Mucosa of descending colon (tissue), 3 donors: ENCODE results near the gene CELA3B. TPM values are rescaled to one million over a fixed set of nuclear protein-coding genes. Genes with fewer than 3 reads are reported as not detected.
"Not testable (repeated sequence)": the region's sequence is repeated elsewhere in the genome, so short reads cannot be mapped to it uniquely, and the experiment has no call there.

ENCODE experiments used
- ATAC-seq: fragments of 200-7000 bp; cut with Tn5 transposase; one replicate; pipeline ENCODE4 v1.9.1; 2020; ENCODE audit warnings: mild to moderate bottlenecking, moderate library complexity
- DNase-seq, 3 donors: peaks; one replicate each; pipeline ENCODE4 v3.0.0-alpha.2; 2020
- H3K36me3 ChIP-seq: fragments of 200-600 bp; one replicate; pipeline ENCODE4 v1.8.0; 2021; ENCODE audit warnings: low read depth, mild to moderate bottlenecking
- H3K4me1 ChIP-seq: fragments of 200-600 bp; one replicate; pipeline ENCODE4 v1.8.0; 2021; ENCODE audit warnings: low read depth, mild to moderate bottlenecking
- H3K4me3 ChIP-seq: fragments of 200-600 bp; one replicate; pipeline ENCODE4 v1.8.0; 2021; ENCODE audit warnings: mild to moderate bottlenecking
- H3K9me3 ChIP-seq: fragments of 200-600 bp; one replicate; pipeline ENCODE4 v1.8.0; 2021; ENCODE audit warnings: mild to moderate bottlenecking
- intact Hi-C, 2 donors: fragments of 100-400 bp; cut with DNase I in 1 of 2; cut with micrococcal nuclease in 1 of 2; formaldehyde crosslinking; loops; one replicate each; pipeline versions ENCODE4 v1.11.0 to v1.11.1; 2022; cut with DNase I, micrococcal nuclease
- total RNA-seq, 3 donors: library from RNA; stranded (reverse); fragmentation: NEBNext Ultra II Directional in 2 of 3; extraction: Animal tissue kit (Norgen Biotek cat#: 25700) in 2 of 3; gene quantifications; one replicate each; pipeline versions ENCODE4 v1.2.1 to v1.2.4, GENCODE V29; 2021 to 2023
- TF ChIP-seq, protein P1 (sequence below): fragments of 200-600 bp; IDR thresholded peaks from one replicate; pipeline ENCODE4 v1.8.0; 2022; ENCODE audit warnings: antibody characterized with exemption, mild to moderate bottlenecking
- donor health status: DM: no; HTN: no; CAD: no; lungs with moderate emphysema.
- donor health status: DM: no; HTN: no; CAD: no.
- donor health status: DM: no; HTN: yes; CAD: no.

CELA3B gene
- total RNA-seq, 3 donors from 2014 or later, result 0.35 to 3.5 (median 0.70) TPM

DNA sequence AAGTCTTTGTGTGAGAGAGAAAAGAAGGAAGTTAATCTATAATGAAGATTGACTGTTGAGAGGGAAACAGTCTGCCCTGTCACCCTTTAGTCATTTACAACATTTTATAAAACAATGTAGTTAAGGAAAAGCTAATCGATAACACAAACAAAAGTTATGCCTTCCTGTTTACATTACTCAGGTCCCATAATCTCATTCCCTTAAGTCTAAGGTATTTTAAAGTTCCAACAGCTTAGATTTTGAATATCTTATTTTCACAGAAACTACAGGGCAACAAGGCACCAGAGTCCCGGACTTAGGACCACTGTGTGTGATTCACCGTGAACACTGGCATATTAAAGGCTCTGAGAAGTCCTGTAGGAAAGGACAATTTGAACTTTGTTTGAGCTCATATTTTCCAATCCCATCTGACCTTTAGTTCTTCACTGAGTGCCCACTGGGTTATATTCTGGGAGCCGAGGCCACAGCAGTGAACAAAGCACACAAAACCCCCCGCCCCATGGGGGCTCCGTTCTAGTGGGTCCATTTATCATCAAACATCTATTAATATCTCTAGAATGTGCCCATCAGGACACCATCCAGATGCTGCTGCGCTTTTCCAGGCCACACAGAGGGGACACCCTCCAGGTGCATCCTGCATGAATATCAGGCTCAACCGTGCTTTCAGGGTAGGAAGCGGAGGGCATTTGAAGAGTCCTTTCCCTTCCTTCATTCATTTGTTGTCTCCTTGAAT is 21.2 kb downstream of the CELA3B start:
- intact Hi-C loops, H3K4me1 ChIP-seq, H3K9me3 ChIP-seq, H3K36me3 ChIP-seq, H3K4me3 ChIP-seq, DNase-seq: not testable (repeated sequence)
- ATAC-seq, result peak; percentile 80

DNA sequence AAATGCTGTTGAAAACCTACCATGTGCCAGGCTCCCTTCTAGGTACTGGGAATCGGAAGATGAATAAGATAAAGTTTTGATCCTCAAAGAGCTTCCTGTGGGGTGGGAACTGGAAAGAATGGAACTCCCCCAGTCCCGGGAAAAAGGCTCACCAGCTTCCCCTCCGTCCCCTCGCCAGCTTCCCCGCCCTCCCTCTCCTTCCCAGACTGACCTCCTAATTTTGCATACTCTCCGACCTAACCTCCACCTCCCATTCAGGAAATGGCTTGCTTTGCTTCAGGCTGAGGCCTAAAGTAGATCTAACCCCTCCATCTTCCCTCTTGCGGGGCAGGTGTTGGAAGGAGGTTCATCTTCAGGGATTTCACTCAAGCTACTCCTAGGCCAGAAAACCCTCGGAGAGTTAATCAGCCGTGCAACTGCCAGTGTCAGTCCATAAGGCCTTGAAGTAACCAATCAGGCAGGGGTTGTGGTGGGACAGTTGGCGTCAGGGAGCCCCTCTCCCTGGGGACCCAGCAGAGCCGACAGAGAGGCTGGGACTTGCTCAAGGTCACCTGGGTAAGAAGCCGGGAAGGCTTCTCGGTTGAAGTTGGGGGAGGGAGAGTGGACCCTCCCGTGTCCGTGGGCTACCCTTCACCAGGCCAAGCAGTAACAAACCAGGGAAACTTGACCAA is 21.9 kb downstream of the CELA3B start:
- intact Hi-C loops, ATAC-seq: not testable (repeated sequence)

DNA sequence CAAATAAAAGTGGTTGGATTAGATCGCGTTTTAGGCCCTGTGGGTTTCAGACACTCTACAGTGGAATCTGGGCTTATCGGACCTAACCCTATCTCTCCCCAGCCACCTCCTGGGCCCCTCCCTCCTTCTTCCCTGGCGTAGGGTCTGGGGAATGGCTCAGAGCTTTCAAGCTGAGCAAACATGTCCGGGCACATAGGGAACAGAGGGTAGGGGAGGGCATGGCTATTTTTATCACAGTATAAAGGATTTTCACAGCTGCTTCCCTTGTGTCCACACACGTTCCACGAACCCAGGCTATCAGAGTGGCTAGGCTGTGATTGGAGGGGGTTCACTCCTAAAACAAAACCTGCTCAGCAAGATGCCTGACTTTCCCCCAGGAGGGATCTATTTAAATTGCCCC is 22.8 kb downstream of the CELA3B start:
- DNase-seq, H3K4me3 ChIP-seq, H3K4me1 ChIP-seq, H3K36me3 ChIP-seq, H3K9me3 ChIP-seq, intact Hi-C loops: not testable (repeated sequence)
- ATAC-seq, result peak; percentile 41

More for the DNA sequence above, 21.9 kb downstream of the CELA3B start:
- not testable (repeated sequence) for H3K4me3 ChIP-seq, H3K36me3 ChIP-seq, DNase-seq, H3K4me1 ChIP-seq, H3K9me3 ChIP-seq

DNA sequence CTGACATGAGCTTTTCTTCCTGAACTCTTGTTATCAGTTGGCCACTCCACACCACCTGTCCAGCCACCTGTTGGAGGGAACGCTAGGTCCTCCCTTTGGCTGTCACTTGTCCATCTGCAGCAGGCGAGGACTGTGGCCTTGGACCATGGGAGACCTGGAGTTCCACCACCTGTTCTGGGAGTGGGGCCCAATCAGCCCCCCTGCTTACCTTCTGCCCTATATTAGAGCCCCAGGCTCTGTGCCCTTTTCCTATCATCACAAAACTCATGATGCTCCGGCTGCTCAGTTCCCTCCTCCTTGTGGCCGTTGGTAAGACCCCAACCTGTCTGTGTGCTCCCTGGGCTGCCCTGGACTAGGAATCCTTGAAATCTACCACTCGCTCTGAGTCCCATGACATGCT is 24.6 kb downstream of the CELA3B start, which contains the start of gene CELA3A:
Gene CELA3A (plus strand): TSS at position 249 of the 400 bp plus-strand sequence. CDS start 18 bp downstream, at position 267.
- ATAC-seq, result no peak
- intact Hi-C loops, result no loop called here
- no peak within 1 kb of the TSS for H3K4me3 ChIP-seq
- no peaks in the 10 kb centered on the region for H3K9me3 ChIP-seq
- H3K36me3 ChIP-seq, result no peaks in the 10 kb centered on the region
- TF ChIP-seq, protein P1, sequence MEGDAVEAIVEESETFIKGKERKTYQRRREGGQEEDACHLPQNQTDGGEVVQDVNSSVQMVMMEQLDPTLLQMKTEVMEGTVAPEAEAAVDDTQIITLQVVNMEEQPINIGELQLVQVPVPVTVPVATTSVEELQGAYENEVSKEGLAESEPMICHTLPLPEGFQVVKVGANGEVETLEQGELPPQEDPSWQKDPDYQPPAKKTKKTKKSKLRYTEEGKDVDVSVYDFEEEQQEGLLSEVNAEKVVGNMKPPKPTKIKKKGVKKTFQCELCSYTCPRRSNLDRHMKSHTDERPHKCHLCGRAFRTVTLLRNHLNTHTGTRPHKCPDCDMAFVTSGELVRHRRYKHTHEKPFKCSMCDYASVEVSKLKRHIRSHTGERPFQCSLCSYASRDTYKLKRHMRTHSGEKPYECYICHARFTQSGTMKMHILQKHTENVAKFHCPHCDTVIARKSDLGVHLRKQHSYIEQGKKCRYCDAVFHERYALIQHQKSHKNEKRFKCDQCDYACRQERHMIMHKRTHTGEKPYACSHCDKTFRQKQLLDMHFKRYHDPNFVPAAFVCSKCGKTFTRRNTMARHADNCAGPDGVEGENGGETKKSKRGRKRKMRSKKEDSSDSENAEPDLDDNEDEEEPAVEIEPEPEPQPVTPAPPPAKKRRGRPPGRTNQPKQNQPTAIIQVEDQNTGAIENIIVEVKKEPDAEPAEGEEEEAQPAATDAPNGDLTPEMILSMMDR, result no peak
- no peak for DNase-seq
- H3K4me1 ChIP-seq, result peaks cover 6% of the 10 kb centered on the region

DNA sequence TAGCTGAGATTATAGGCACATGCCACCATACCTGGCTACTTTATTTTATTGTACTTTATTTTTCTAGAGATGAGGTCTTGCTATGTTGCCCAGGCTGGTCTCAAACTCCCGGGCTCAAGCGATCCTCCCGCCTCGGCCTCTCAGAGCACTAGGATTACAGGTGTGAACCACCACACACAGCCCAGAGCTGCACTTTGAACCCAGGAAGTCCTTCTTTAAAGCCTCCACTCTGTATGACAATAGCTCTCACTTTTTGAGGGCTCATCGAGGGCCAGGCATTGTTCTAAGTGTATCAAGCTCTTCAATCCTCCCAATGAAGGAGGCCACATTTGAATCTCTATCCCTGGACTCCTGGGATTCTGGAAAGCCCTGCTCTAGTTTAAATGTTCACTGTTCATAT is 25.6 kb downstream of the CELA3B start:
- H3K4me1 ChIP-seq, H3K9me3 ChIP-seq, intact Hi-C loops, H3K36me3 ChIP-seq, DNase-seq, H3K4me3 ChIP-seq: not testable (repeated sequence)
- ATAC-seq, result peak; percentile 31

DNA sequence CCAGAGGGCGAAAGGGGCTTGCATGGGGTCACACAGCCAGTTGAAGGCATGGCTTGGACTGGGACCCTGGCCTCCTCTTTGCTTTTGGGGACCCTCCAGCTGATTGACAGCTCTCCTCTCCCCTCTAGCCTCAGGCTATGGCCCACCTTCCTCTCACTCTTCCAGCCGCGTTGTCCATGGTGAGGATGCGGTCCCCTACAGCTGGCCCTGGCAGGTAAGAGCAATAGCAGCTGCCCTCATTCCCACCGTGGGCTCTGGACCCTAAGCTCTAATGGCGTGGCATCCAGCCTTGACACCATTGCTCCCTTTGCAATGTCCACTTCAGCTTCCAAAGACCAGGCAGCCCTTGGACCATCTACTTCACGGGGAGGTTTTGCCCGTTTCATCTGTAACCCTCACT is 26.1 kb downstream of the CELA3B start:
- DNase-seq, H3K4me3 ChIP-seq, ATAC-seq, H3K36me3 ChIP-seq, H3K4me1 ChIP-seq, H3K9me3 ChIP-seq, intact Hi-C loops: not testable (repeated sequence)

DNA sequence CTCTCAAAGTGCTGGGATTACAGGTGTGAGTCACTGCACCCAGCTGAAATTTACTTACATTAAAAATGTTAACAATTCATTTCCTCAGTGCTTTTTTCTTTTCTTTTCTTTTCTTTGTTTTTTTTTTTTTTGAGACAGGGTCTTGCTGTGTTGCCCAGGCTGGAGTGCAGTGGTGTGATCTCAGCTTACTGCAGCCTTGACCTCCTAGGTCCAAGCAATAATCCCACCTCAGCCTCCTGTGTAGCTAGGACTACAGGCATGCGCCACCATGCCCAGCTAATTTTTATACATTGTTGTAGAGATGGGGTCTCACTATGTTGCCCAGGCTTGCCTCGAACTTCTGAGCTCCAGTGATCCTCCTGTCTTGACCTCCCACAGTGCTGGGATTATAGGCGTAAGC is 27.1 kb downstream of the CELA3B start:
- H3K36me3 ChIP-seq, ATAC-seq, H3K4me3 ChIP-seq, intact Hi-C loops, H3K4me1 ChIP-seq, DNase-seq, H3K9me3 ChIP-seq: not testable (repeated sequence)

DNA sequence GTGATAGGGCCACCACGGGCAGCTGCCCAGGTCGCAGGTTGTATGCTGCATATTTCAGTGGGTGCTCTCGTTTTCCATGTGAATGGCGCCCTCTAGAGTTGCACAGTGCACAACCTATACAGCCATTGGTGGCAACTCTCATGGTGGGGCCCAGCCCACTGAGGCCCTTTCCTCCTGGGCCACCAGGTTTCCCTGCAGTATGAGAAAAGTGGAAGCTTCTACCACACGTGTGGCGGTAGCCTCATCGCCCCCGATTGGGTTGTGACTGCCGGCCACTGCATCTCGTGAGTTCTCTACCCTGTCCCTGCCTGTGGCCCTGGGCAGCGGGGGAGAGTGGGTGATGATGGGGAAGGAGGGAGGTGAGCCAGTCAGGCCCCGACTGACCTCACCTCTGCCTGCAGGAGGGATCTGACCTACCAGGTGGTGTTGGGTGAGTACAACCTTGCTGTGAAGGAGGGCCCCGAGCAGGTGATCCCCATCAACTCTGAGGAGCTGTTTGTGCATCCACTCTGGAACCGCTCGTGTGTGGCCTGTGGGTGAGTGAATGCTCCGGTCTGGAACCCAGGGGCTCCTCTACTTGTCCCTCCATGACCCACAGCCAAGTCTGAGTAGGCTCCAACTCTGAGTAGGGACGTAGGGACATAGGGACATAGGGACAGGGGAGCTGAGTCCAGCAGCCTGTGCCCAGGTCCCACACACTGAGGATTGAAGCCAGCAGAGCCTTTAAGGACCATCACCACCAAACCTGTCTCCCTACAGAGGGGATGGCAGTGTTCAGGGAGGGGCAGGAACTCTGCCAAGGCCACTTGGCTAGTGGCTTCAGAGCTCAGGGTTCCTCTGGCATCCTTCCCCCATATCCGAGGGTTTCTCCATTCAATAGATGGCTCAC is 28.7 kb downstream of the CELA3B start:
- intact Hi-C loops, H3K36me3 ChIP-seq, H3K4me3 ChIP-seq, H3K9me3 ChIP-seq, H3K4me1 ChIP-seq: not testable (repeated sequence)
- DNase-seq (peak in 1 of 3 donors; percentile 83), ATAC-seq (peak; percentile 60)
- TF ChIP-seq, protein P1, result peak; percentile 13

DNA sequence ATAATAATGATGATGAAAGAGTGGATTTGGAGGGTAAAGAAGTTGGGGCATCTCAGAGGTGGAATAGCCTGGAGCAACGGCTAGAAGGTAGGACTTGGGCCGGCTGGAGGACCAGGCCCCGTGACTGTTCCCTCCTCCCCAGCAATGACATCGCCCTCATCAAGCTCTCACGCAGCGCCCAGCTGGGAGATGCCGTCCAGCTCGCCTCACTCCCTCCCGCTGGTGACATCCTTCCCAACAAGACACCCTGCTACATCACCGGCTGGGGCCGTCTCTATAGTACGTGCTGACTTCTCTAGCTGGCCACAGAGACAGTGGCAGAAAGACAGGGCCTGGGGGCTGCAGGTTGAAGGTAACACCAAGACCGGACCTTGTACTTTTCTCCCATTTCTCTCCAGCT is 29.9 kb downstream of the CELA3B start:
- H3K4me3 ChIP-seq, H3K36me3 ChIP-seq, DNase-seq, ATAC-seq, H3K4me1 ChIP-seq, intact Hi-C loops, H3K9me3 ChIP-seq: not testable (repeated sequence)

DNA sequence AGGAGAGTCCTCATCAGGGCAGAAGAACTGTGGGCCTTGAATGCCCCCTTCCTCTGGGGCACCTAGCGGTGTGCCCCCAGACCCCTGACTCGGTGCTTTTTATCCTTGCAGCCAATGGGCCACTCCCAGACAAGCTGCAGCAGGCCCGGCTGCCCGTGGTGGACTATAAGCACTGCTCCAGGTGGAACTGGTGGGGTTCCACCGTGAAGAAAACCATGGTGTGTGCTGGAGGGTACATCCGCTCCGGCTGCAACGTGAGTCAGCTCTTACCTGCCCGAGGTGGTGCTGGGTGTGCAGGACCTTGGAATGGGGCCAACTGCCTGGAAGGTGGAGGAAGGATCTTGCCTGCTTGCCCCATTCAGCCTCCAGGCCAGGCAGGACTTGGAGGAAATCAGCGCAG is 30.4 kb downstream of the CELA3B start:
- H3K4me3 ChIP-seq, intact Hi-C loops, H3K4me1 ChIP-seq, DNase-seq, H3K9me3 ChIP-seq, H3K36me3 ChIP-seq: not testable (repeated sequence)
- peak; percentile 33 for ATAC-seq

DNA sequence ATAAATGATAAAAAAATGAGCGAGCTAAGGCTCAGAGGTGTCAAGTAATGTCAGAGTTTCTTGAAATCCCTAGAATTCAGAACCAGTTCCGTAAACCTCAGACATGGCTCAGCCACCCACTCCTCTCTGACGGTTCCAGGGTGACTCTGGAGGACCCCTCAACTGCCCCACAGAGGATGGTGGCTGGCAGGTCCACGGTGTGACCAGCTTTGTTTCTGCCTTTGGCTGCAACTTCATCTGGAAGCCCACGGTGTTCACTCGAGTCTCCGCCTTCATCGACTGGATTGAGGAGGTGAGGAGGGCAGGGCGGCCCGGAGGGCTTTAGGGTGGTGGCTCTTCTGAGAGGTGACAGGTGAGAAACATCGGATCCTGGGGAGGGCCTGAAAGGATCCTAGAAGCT is 32.7 kb downstream of the CELA3B start:
- not testable (repeated sequence) for H3K36me3 ChIP-seq

More for the DNA sequence above, 32.7 kb downstream of the CELA3B start:
- ATAC-seq, H3K4me1 ChIP-seq, intact Hi-C loops, H3K4me3 ChIP-seq, H3K9me3 ChIP-seq, DNase-seq: not testable (repeated sequence)
